GM12801 (cell line): Measurements from ENCODE around the gene TOR2A.

Experiments used
- CTCF ChIP-seq: IDR thresholded peaks from one replicate; pipeline ENCODE4 v1.5.1; 2011; ENCODE audit warnings: control low read depth; ENCODE audit not compliant: insufficient read length; ENCODE audit errors: extremely low read depth

Gene TOR2A

GRCh38 chr9:127707766-127708165 lies 27.3 kb downstream of the TOR2A start:
- TF ChIP-seq CTCF, result no peak

GRCh38 chr9:127706836-127707241 lies 28.3 kb downstream of the TOR2A start, which contains the start of gene CFAP157:
Gene CFAP157 (plus strand): TSS chr9:127706988. CDS start chr9:127707032, 44 bp downstream.
- no peak for TF ChIP-seq CTCF

GRCh38 chr9:127705577-127706379 lies 29.3 kb downstream of the TOR2A start:
- no peak for TF ChIP-seq CTCF

GRCh38 chr9:127703289-127703946 lies 31.7 kb downstream of the TOR2A start:
- no peak for TF ChIP-seq CTCF

GRCh38 chr9:127700594-127701255 lies 34.4 kb downstream of the TOR2A start:
- TF ChIP-seq CTCF, result no peak

- TF ChIP-seq CTCF, result no peak
Observed at GRCh38 chr9:127700140-127700539, 35.0 kb downstream of the TOR2A start.

- no peak for TF ChIP-seq CTCF
Observed at GRCh38 chr9:127698985-127699670, 36.0 kb downstream of the TOR2A start.
